Lung (tissue), 12 donors: ENCODE measurements around the gene WDR45B. TPM values are rescaled to one million over a fixed set of nuclear protein-coding genes. Genes with fewer than 3 reads are reported as not detected.

Experiments used
- ATAC-seq: fragments of 200-7000 bp; cut with Tn5 transposase; one replicate; pipeline ENCODE4 v1.9.1; 2020; ENCODE audit warnings: moderate number of reproducible peaks; ENCODE audit not compliant: insufficient read depth, low FRiP score
- DNase-seq, 3 donors: peaks; one replicate each; pipeline ENCODE4 v3.0.0-alpha.2; 2013 to 2017
- H3K27ac ChIP-seq, 2 donors: one replicate each; pipeline ENCODE4 v1.5.1; 2013; ENCODE audit warnings: mild to moderate bottlenecking in 2 of 2, moderate library complexity in 2 of 2, control low read depth in 1 of 2, inconsistent platforms in 1 of 2, low read depth in 1 of 2, low read length in 1 of 2
- H3K27me3 ChIP-seq, 3 donors: one replicate each; pipeline ENCODE4 v1.5.1; 2013; ENCODE audit warnings: low read length in 2 of 3; ENCODE audit not compliant: control insufficient read depth in 3 of 3, insufficient read depth in 3 of 3
- H3K36me3 ChIP-seq, 4 donors: one replicate each; pipeline ENCODE4 v1.5.1; 2013; ENCODE audit warnings: low read length in 4 of 4, mild to moderate bottlenecking in 1 of 4, moderate library complexity in 1 of 4; ENCODE audit not compliant: control insufficient read depth in 4 of 4, insufficient read depth in 4 of 4
- H3K4me1 ChIP-seq, 5 donors: one replicate each; pipeline ENCODE4 v1.5.1; 2013; ENCODE audit warnings: low read length in 5 of 5, mild to moderate bottlenecking in 2 of 5, moderate library complexity in 1 of 5; ENCODE audit not compliant: control insufficient read depth in 5 of 5, insufficient read depth in 5 of 5
- H3K4me3 ChIP-seq: one replicate; pipeline ENCODE4 v1.5.1; 2013; ENCODE audit warnings: mild to moderate bottlenecking, control low read depth, moderate library complexity
- H3K9ac ChIP-seq, 2 donors: one replicate each; pipeline ENCODE4 v1.5.1; 2013; ENCODE audit warnings: low read length in 2 of 2, control low read depth in 1 of 2; ENCODE audit not compliant: insufficient read depth in 1 of 2
- H3K9me3 ChIP-seq, 4 donors: one replicate each; pipeline ENCODE4 v1.5.1; 2013; ENCODE audit warnings: low read length in 3 of 4, mild to moderate bottlenecking in 1 of 4, moderate library complexity in 1 of 4; ENCODE audit not compliant: control insufficient read depth in 4 of 4, insufficient read depth in 3 of 4
- CTCF ChIP-seq: IDR thresholded peaks from 2 replicates; pipeline ENCODE4 v1.5.1; 2012; ENCODE audit warnings: mild to moderate bottlenecking; ENCODE audit errors: control extremely low read depth, extremely low read depth
- WGBS, 2 donors: extraction: QIAGEN DNeasy Blood & Tissue Kit; methylation state at CpG; one replicate each; pipeline ENCODE4 v1.1.7; 2013; 5-methylcytosine and 5-hydroxymethylcytosine counted together
- polyA plus RNA-seq, 2 donors: library from polyadenylated mRNA; stranded (reverse); fragments of 200-250 nt; gene quantifications; one replicate each; pipeline ENCODE4 v1.2.1, GENCODE V29; 2013
- total RNA-seq, 2 donors: library from RNA; depleted of rRNA in 1 of 2; stranded (reverse); fragments of >200 nt in 1 of 2; gene quantifications; one replicate each; pipeline ENCODE4 v1.2.1, GENCODE V29; 2014 to 2021
- donor health status: control.
- donor health status: control.
- donor health status: Bipolar disorder and iron deficiency.
- donor health status: healthy.
- donor health status: DM: yes; HTN: yes; CAD: no.

The WDR45B gene
- total and polyA plus RNA-seq, 4 donors = 39.6 to 92.8 (median 65.0) TPM

GRCh38 chr17:82674656-82675475 is 26.6 kb upstream of the WDR45B start:
- Histone ChIP-seq H3K9ac (no peak overlapping the region), H3K27me3 (no peaks in the 10 kb centered on the region), H3K4me3 (no peak overlapping the region), H3K9me3 (no peaks in the 10 kb centered on the region), H3K36me3 (peaks cover 0 to 3% (median 0%) of the 10 kb centered on the region in 4 donors), H3K4me1 (peaks cover 0 to 6% (median 0%) of the 10 kb centered on the region in 5 donors), H3K27ac (no peak overlapping the region)
- ATAC-seq (no peak), DNase-seq (no peak)
- no peak for TF ChIP-seq CTCF
- WGBS, 2 donors = 77 to 83% methylated on average over 20 of the region's 20 CpGs

GRCh38 chr17:82670661-82671450 is 22.6 kb upstream of the WDR45B start:
- ATAC-seq (no peak), DNase-seq (peak in 1 of 3 donors; percentile 31)
- H3K4me1 ChIP-seq = peaks cover 0 to 15% (median 6%) of the 10 kb centered on the region in 5 donors
- 87 to 92% methylated on average over 19 of the region's 19 CpGs for WGBS, 2 donors
- no peak for TF ChIP-seq CTCF
- peaks cover 0 to 3% (median 1%) of the 10 kb centered on the region in 4 donors for H3K36me3 ChIP-seq
- H3K27ac ChIP-seq = peak overlapping the region in 1 of 2 donors; percentile 41
- H3K9me3 ChIP-seq = no peaks in the 10 kb centered on the region
- H3K4me3 ChIP-seq = no peak overlapping the region
- no peak overlapping the region for H3K9ac ChIP-seq
- no peaks in the 10 kb centered on the region for H3K27me3 ChIP-seq

GRCh38 chr17:82668631-82669099 is 20.4 kb upstream of the WDR45B start:
- WGBS, 2 donors = 20 to 38% methylated on average over 20 of the region's 20 CpGs
- TF ChIP-seq CTCF = peak; percentile 35
- H3K9ac ChIP-seq = no peak overlapping the region
- DNase-seq (peak; percentile 47 to 65 (median 60)), ATAC-seq (peak; percentile 78)
- H3K27me3 ChIP-seq = no peaks in the 10 kb centered on the region
- peaks cover 0 to 7% (median 1%) of the 10 kb centered on the region in 4 donors for H3K36me3 ChIP-seq
- H3K4me3 ChIP-seq = no peak overlapping the region
- H3K27ac ChIP-seq = peak overlapping the region in 1 of 2 donors; percentile 41
- peaks cover 0 to 15% (median 7%) of the 10 kb centered on the region in 5 donors for H3K4me1 ChIP-seq
- no peaks in the 10 kb centered on the region for H3K9me3 ChIP-seq
